SU-DHL-6 (cell line): ENCODE results near the gene TCF4.

Experiments
- H2AFZ ChIP-seq: fragments of 200-600 bp; sonication (generic); 2 replicates; pipeline ENCODE4 v1.6.1; 2014; ENCODE audit warnings: low read depth, mild to moderate bottlenecking, moderate library complexity, mixed read lengths, antibody characterized with exemption, low read length; ENCODE audit not compliant: severe bottlenecking
- H3F3A ChIP-seq: fragments of 200-600 bp; shearing (Covaris generic); 2 replicates; pipeline ENCODE4 v1.6.0; 2016; ENCODE audit warnings: antibody characterized with exemption, mild to moderate bottlenecking; ENCODE audit not compliant: insufficient read depth
- H3K27ac ChIP-seq: fragments of 200-600 bp; sonication (generic); 2 replicates; pipeline ENCODE4 v1.5.1; 2016; ENCODE audit warnings: low read depth, mild to moderate bottlenecking, low read length, moderate library complexity, mixed read lengths
- H3K27me3 ChIP-seq: fragments of 200-600 bp; sonication (generic), shearing (Covaris generic); 2 replicates; pipeline ENCODE4 v1.6.0; 2014; ENCODE audit warnings: mild to moderate bottlenecking, low read length
- H3K36me3 ChIP-seq: fragments of 200-600 bp; sonication (generic); 2 replicates; pipeline ENCODE4 v1.6.1; 2014; ENCODE audit warnings: mild to moderate bottlenecking, low read length, mixed read lengths
- H3K4me2 ChIP-seq: fragments of 300-600, 200-600 bp; shearing (Covaris generic), sonication (generic); 2 replicates; pipeline ENCODE4 v1.6.0; 2014; ENCODE audit warnings: low read length, low read depth, mild to moderate bottlenecking; ENCODE audit not compliant: poor library complexity, severe bottlenecking
- H3K4me3 ChIP-seq: fragments of 200-600 bp; sonication (generic); 2 replicates; pipeline ENCODE4 v1.5.1; 2014; ENCODE audit warnings: antibody characterized with exemption, low read length, mild to moderate bottlenecking, mixed read lengths; ENCODE audit not compliant: insufficient read depth, poor library complexity, severe bottlenecking
- H3K79me2 ChIP-seq: fragments of 200-600 bp; sonication (generic); 2 replicates; pipeline ENCODE4 v1.6.1; 2014; ENCODE audit warnings: mild to moderate bottlenecking, low read length, moderate library complexity; ENCODE audit not compliant: insufficient read depth
- H3K9ac ChIP-seq: fragments of 200-600 bp; sonication (generic); 2 replicates; pipeline ENCODE4 v1.7.0; 2014; ENCODE audit warnings: mild to moderate bottlenecking, low read length
- H3K9me2 ChIP-seq: fragments of 200-600 bp; sonication (generic); replicated peaks from 2 replicates; pipeline ENCODE4 v1.6.1; 2014; ENCODE audit warnings: low read length; ENCODE audit not compliant: insufficient read depth
- H3K9me3 ChIP-seq: fragments of 200-600 bp; sonication (generic); 2 replicates; pipeline ENCODE4 v1.6.1; 2014; ENCODE audit warnings: low read length, mixed read lengths; ENCODE audit not compliant: insufficient read depth
- H4K20me1 ChIP-seq: fragments of 200-600 bp; sonication (generic); 2 replicates; pipeline ENCODE4 v1.6.1; 2014; ENCODE audit warnings: low read depth, mild to moderate bottlenecking, antibody characterized with exemption, low read length, moderate library complexity, mixed read lengths
- CTCF ChIP-seq: fragments of 200-600 bp; sonication (generic); IDR thresholded peaks from one replicate; pipeline ENCODE4 v1.5.1; 2017; ENCODE audit warnings: antibody characterized with exemption, mild to moderate bottlenecking, low read length, moderate library complexity; ENCODE audit not compliant: insufficient read depth, poor library complexity, severe bottlenecking
- EZH2phosphoT487 ChIP-seq: fragments of 200-600 bp; sonication (generic), shearing (Covaris generic); conservative IDR thresholded peaks from 2 replicates; pipeline ENCODE4 v1.6.1; 2018; ENCODE audit warnings: mild to moderate bottlenecking, antibody characterized with exemption, low read length, moderate library complexity, mixed read lengths

TCF4 gene

GRCh38 chr18:55272510-55273243 is 315.3 kb downstream of the TCF4 start:
- H3K27me3 ChIP-seq = no peaks in the 10 kb centered on the region
- H2AFZ ChIP-seq = no peak overlapping the region
- H3K79me2 ChIP-seq = no peaks in the 10 kb centered on the region
- TF ChIP-seq CTCF = no peak
- no peak for TF ChIP-seq EZH2phosphoT487
- no peaks in the 10 kb centered on the region for H3K9me3 ChIP-seq
- 0 out of 2 replicates have a peak, but pooled peaks cover 6% of the 10 kb centered on the region for H3F3A ChIP-seq
- no peak overlapping the region for H3K9ac ChIP-seq
- no peak overlapping the region for H3K27ac ChIP-seq
- H4K20me1 ChIP-seq = no peaks in the 10 kb centered on the region
- no peak overlapping the region for H3K4me2 ChIP-seq
- H3K4me3 ChIP-seq = no peak overlapping the region
- no peaks in the 10 kb centered on the region for H3K9me2 ChIP-seq
- H3K36me3 ChIP-seq = no peaks in the 10 kb centered on the region

- Histone ChIP-seq H3K9me2 (no peaks in the 10 kb centered on the region), H3K4me3 (no peak overlapping the region), H3K27ac (no peak overlapping the region), H3K79me2 (no peaks in the 10 kb centered on the region), H3K36me3 (no peaks in the 10 kb centered on the region), H3K9ac (no peak overlapping the region), H4K20me1 (no peaks in the 10 kb centered on the region), H2AFZ (no peak overlapping the region), H3K9me3 (no peaks in the 10 kb centered on the region), H3K4me2 (no peak overlapping the region), H3K27me3 (no peaks in the 10 kb centered on the region), H3F3A (0 out of 2 replicates have a peak, but pooled peaks cover 12% of the 10 kb centered on the region)
- no peak for TF ChIP-seq EZH2phosphoT487
Observed at GRCh38 chr18:55269622-55270021, 318.4 kb downstream of the TCF4 start.

- H4K20me1 ChIP-seq = no peaks in the 10 kb centered on the region
- H3K27me3 ChIP-seq = no peaks in the 10 kb centered on the region
- H3K9ac ChIP-seq = peak overlapping the region; percentile 27; the same call in 1 of the 2 replicates
- TF ChIP-seq CTCF (no peak), EZH2phosphoT487 (no peak)
- no peaks in the 10 kb centered on the region for H3K36me3 ChIP-seq
- peak overlapping the region; percentile 85 for H3K27ac ChIP-seq
- no peaks in the 10 kb centered on the region for H3K9me2 ChIP-seq
- H3K9me3 ChIP-seq = no peaks in the 10 kb centered on the region
- peak overlapping the region; percentile 2 for H2AFZ ChIP-seq
- peak overlapping the region; percentile 49 for H3K4me2 ChIP-seq
- no peaks in the 10 kb centered on the region for H3K79me2 ChIP-seq
- H3K4me3 ChIP-seq = no peak overlapping the region
- 0 out of 2 replicates have a peak, but pooled peaks cover 12% of the 10 kb centered on the region for H3F3A ChIP-seq
Observed at GRCh38 chr18:55268628-55269275, 319.2 kb downstream of the TCF4 start.
